CD14-positive monocyte (primary cell): ENCODE results near the gene SUSD4. TPM values are rescaled to one million over a fixed set of nuclear protein-coding genes. Genes with fewer than 3 reads are reported as not detected.
"Not testable (repeated sequence)": the region's sequence is repeated elsewhere in the genome, so short reads cannot be mapped to it uniquely, and the experiment has no call there.

ENCODE experiments used
- DNase-seq, 3 donors: peaks; one replicate each; pipeline ENCODE4 v3.0.0-alpha.2; 2011 to 2022
- H2AFZ ChIP-seq: 2 replicates; pipeline ENCODE4 v1.6.0; 2012; ENCODE audit warnings: mild to moderate bottlenecking, low read depth, low read length, inconsistent platforms; ENCODE audit not compliant: insufficient read depth, poor library complexity, severe bottlenecking
- H3K27ac ChIP-seq, 2 donors: 1 replicate in 1 of 2; 2 replicates in 1 of 2; pipeline ENCODE4 v1.5.1; 2012 to 2013; ENCODE audit warnings: low read length in 2 of 2, control low read depth in 1 of 2, inconsistent platforms in 1 of 2, low read depth in 1 of 2, mild to moderate bottlenecking in 1 of 2
- H3K27me3 ChIP-seq, 2 donors: one replicate each; pipeline versions ENCODE4 v1.6.0 to v1.6.1; 2011 to 2013; ENCODE audit warnings: low read length in 2 of 2; ENCODE audit not compliant: control insufficient read depth in 2 of 2, insufficient read depth in 2 of 2
- H3K36me3 ChIP-seq, 2 donors: replicated peaks in 1 of 2; 1 replicate in 1 of 2; 2 replicates in 1 of 2; pipeline versions ENCODE4 v1.5.1 to v1.6.1; 2012 to 2013; ENCODE audit warnings: low read length in 2 of 2, control low read depth in 1 of 2, inconsistent platforms in 1 of 2, mild to moderate bottlenecking in 1 of 2; ENCODE audit not compliant: insufficient read depth in 2 of 2, control insufficient read depth in 1 of 2
- H3K4me1 ChIP-seq, 2 donors: 1 replicate in 1 of 2; 2 replicates in 1 of 2; pipeline versions ENCODE4 v1.5.1 to v1.6.1; 2012 to 2013; ENCODE audit warnings: low read length in 2 of 2, control low read depth in 1 of 2, inconsistent platforms in 1 of 2, mild to moderate bottlenecking in 1 of 2, moderate library complexity in 1 of 2; ENCODE audit not compliant: insufficient read depth in 2 of 2, control insufficient read depth in 1 of 2
- H3K4me2 ChIP-seq: replicated peaks from 2 replicates; pipeline ENCODE3; 2012; ENCODE audit warnings: low read length, moderate library complexity, mild to moderate bottlenecking; ENCODE audit not compliant: poor library complexity, severe bottlenecking; ENCODE audit errors: extremely low read depth
- H3K4me3 ChIP-seq, 3 experiments: fragments of 200-600 bp in 1 of 3; sonication (generic) in 1 of 3; replicated peaks in 1 of 3; 1 replicate in 2 of 3; 2 replicates in 1 of 3; pipeline ENCODE4 v1.5.1; 2011 to 2013; ENCODE audit warnings: low read length in 3 of 3, mild to moderate bottlenecking in 3 of 3, control low read depth in 2 of 3, low read depth in 2 of 3, inconsistent platforms in 1 of 3, moderate library complexity in 1 of 3
- H3K79me2 ChIP-seq: 2 replicates; pipeline ENCODE4 v1.6.0; 2012; ENCODE audit warnings: mild to moderate bottlenecking, control low read depth, inconsistent platforms, low read length, moderate library complexity; ENCODE audit not compliant: insufficient read depth
- H3K9ac ChIP-seq: 2 replicates; pipeline ENCODE4 v1.6.0; 2017; ENCODE audit warnings: low read length, mild to moderate bottlenecking; ENCODE audit not compliant: insufficient read depth, poor library complexity, severe bottlenecking
- H3K9me3 ChIP-seq, 2 donors: replicated peaks in 1 of 2; 1 replicate in 1 of 2; 2 replicates in 1 of 2; pipeline versions ENCODE4 v1.5.1 to v1.6.1; 2012 to 2013; ENCODE audit warnings: low read length in 2 of 2, control low read depth in 1 of 2; ENCODE audit not compliant: control insufficient read depth in 1 of 2, insufficient read depth in 1 of 2
- H4K20me1 ChIP-seq: 2 replicates; pipeline ENCODE4 v1.6.0; 2012; ENCODE audit warnings: mild to moderate bottlenecking, low read length, control low read depth, moderate library complexity; ENCODE audit not compliant: insufficient read depth
- H3K27ac Mint-ChIP-seq, 7 donors: one replicate each; pipeline ENCODE4 v1.8.0; 2020; ENCODE audit warnings: mild to moderate bottlenecking in 7 of 7, mixed read lengths in 7 of 7, moderate library complexity in 6 of 7, inconsistent platforms in 2 of 7
- H3K27me3 Mint-ChIP-seq, 3 donors: one replicate each; pipeline ENCODE4 v1.8.0; 2021 to 2022; ENCODE audit warnings: low read depth in 3 of 3, mild to moderate bottlenecking in 3 of 3, mixed read lengths in 3 of 3, moderate library complexity in 3 of 3, inconsistent platforms in 1 of 3
- H3K36me3 Mint-ChIP-seq, 2 donors: one replicate each; pipeline ENCODE4 v1.8.0; 2020; ENCODE audit warnings: mixed read lengths in 2 of 2, inconsistent platforms in 1 of 2, mild to moderate bottlenecking in 1 of 2
- H3K4me1 Mint-ChIP-seq: one replicate; pipeline ENCODE4 v1.8.0; 2020; ENCODE audit warnings: mild to moderate bottlenecking, mixed read lengths
- H3K4me3 Mint-ChIP-seq, 2 donors: one replicate each; pipeline ENCODE4 v1.8.0; 2020; ENCODE audit warnings: mild to moderate bottlenecking in 2 of 2, mixed read lengths in 2 of 2, moderate library complexity in 1 of 2
- H3K9me3 Mint-ChIP-seq, 7 donors: one replicate each; pipeline ENCODE4 v1.8.0; 2020 to 2022; ENCODE audit warnings: mixed read lengths in 7 of 7, mild to moderate bottlenecking in 6 of 7, moderate library complexity in 6 of 7, inconsistent platforms in 2 of 7
- WGBS: methylation state at CpG from one replicate; pipeline ENCODE4 v1.1.5; 2013; ENCODE audit warnings: missing lambda C conversion rate; ENCODE audit not compliant: insufficient coverage; 5-methylcytosine and 5-hydroxymethylcytosine counted together
- intact Hi-C, 2 donors: fragments of 100-400 bp; cut with micrococcal nuclease; formaldehyde crosslinking; loops; one replicate each; pipeline versions ENCODE4 v1.15.0 to v1.15.1; 2023
- polyA plus RNA-seq, 3 donors: library from polyadenylated mRNA; depleted of rRNA in 1 of 3; unstranded in 2 of 3; stranded (reverse) in 1 of 3; fragments of 300-500 nt in 2 of 3; fragments of >200 nt in 1 of 3; fragmentation: Illumina TruSeq in 2 of 3; gene quantifications; 1 replicate in 2 of 3; 2 replicates in 1 of 3; pipeline ENCODE4 v1.2.3, GENCODE V29; 2012 to 2021
- TF ChIP-seq, protein P1 (sequence below): fragments of 200-600 bp; IDR thresholded peaks from one replicate; pipeline ENCODE4 v1.8.0; 2022; ENCODE audit warnings: antibody characterized with exemption, mild to moderate bottlenecking

Gene SUSD4
- polyA plus RNA-seq, 3 donors, result 0.34 to 0.92 (median 0.50) TPM

DNA sequence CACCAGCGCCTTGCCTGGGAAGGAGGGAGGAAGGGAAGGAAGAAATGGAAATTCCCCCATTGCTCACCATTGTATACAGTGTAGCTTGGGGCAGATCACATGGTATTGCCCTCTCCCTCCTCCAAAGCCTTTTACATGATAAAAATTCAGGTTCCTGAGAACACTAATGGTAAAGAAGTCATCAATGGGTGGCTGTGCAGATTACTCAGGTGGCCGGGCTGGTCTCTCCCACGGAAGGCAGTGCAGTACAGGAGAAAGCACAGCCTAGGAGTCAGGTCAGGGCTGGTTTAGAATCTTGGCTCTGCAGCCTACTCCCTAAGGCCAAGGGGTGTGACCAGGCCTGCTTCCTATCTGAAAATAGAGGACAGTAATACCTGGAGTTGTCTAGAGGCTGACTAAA lies 107.9 kb downstream of the SUSD4 start:
- no peak overlapping the region for H3K4me3 ChIP-seq
- H3K4me2 ChIP-seq, result no peak overlapping the region
- H3K27ac ChIP-seq, result no peak overlapping the region
- intact Hi-C loops, result no loop called here
- no peaks in the 10 kb centered on the region for H3K27me3 ChIP-seq
- H3K36me3 Mint-ChIP-seq, result no peaks in the 10 kb centered on the region
- H4K20me1 ChIP-seq, result no peaks in the 10 kb centered on the region
- H3K9me3 ChIP-seq, result no peaks in the 10 kb centered on the region
- H3K9me3 Mint-ChIP-seq, result peaks cover 0 to 2% (median 0%) of the 10 kb centered on the region in 7 donors
- H3K79me2 ChIP-seq, result no peaks in the 10 kb centered on the region
- no peak overlapping the region for H3K4me3 Mint-ChIP-seq
- no peak overlapping the region for H3K27ac Mint-ChIP-seq
- H3K4me1 Mint-ChIP-seq, result peaks cover 5% of the 10 kb centered on the region
- peaks cover 4 to 21% (median 5%) of the 10 kb centered on the region in 3 donors for H3K27me3 Mint-ChIP-seq
- H3K36me3 ChIP-seq, result no peaks in the 10 kb centered on the region
- DNase-seq, result no peak
- H3K9ac ChIP-seq, result no peak overlapping the region
- TF ChIP-seq, protein P1, sequence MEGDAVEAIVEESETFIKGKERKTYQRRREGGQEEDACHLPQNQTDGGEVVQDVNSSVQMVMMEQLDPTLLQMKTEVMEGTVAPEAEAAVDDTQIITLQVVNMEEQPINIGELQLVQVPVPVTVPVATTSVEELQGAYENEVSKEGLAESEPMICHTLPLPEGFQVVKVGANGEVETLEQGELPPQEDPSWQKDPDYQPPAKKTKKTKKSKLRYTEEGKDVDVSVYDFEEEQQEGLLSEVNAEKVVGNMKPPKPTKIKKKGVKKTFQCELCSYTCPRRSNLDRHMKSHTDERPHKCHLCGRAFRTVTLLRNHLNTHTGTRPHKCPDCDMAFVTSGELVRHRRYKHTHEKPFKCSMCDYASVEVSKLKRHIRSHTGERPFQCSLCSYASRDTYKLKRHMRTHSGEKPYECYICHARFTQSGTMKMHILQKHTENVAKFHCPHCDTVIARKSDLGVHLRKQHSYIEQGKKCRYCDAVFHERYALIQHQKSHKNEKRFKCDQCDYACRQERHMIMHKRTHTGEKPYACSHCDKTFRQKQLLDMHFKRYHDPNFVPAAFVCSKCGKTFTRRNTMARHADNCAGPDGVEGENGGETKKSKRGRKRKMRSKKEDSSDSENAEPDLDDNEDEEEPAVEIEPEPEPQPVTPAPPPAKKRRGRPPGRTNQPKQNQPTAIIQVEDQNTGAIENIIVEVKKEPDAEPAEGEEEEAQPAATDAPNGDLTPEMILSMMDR, result no peak
- 100% methylated on average over 2 of the region's 3 CpGs for WGBS
- H3K4me1 ChIP-seq, result no peaks in the 10 kb centered on the region
- H2AFZ ChIP-seq, result no peak overlapping the region

DNA sequence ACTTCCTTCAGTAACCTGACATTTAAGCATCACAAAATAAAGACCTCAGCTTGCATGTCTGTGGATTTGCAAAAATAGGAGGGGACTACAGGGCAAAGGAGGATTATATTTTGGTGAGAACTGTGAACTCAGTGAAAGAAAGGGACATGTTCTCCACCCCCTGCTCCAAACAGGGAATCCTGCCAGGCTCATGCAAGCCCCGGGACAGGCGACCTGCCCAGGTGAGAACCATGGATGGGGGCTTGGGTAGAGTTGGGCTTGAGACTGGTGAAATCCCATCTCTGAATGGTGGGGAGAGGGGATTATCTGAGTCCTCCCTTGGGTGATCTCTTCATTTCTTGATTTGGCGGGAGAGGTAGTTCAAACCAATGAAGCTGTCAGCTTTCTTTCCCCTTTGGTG lies 110.1 kb downstream of the SUSD4 start:
- no peaks in the 10 kb centered on the region for H3K79me2 ChIP-seq
- no peaks in the 10 kb centered on the region for H3K9me3 Mint-ChIP-seq
- H3K4me1 ChIP-seq, result peaks cover 17 to 18% of the 10 kb centered on the region in 2 donors
- TF ChIP-seq, protein P1, result no peak
- H3K27me3 Mint-ChIP-seq, result peaks cover 3 to 14% (median 4%) of the 10 kb centered on the region in 3 donors
- H3K27ac ChIP-seq, result no peak overlapping the region
- no CpG with 5 or more reads among the region's 3 CpGs for WGBS
- H3K4me3 Mint-ChIP-seq, result no peak overlapping the region
- no peaks in the 10 kb centered on the region for H3K36me3 ChIP-seq
- H3K4me1 Mint-ChIP-seq, result peaks cover 20% of the 10 kb centered on the region
- H3K9me3 ChIP-seq, result no peaks in the 10 kb centered on the region
- DNase-seq, result no peak
- H3K4me2 ChIP-seq, result no peak overlapping the region
- H3K4me3 ChIP-seq, result no peak overlapping the region
- H2AFZ ChIP-seq, result peak overlapping the region; percentile 27
- H3K36me3 Mint-ChIP-seq, result no peaks in the 10 kb centered on the region
- H3K9ac ChIP-seq, result no peak overlapping the region
- no peaks in the 10 kb centered on the region for H3K27me3 ChIP-seq
- intact Hi-C loops, result loop anchor here in 1 of 2 donors (5.0 kb wide), 1 partner anchor 122 kb away; no protein-coding TSS in a partner anchor
- no peaks in the 10 kb centered on the region for H4K20me1 ChIP-seq
- no peak overlapping the region for H3K27ac Mint-ChIP-seq

DNA sequence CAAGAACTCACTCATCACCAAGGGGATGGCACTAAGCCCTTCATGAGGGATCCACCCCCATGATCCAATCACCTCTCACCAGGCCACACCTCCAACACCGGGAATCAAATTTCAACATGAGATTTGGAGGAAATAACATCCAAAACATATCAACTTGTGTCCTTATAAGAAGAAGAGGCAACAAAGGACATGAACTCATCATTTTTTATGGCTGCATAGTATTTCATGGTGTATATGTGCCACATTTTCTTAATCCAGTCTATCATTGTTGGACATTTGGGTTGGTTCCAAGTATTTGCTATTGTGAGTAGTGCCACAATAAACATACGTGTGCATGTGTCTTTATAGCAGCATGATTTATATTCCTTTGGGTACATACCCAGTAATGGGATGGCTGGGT lies 112.6 kb downstream of the SUSD4 start:
- peak overlapping the region in 1 of 7 donors; percentile 26 for H3K27ac Mint-ChIP-seq
- H3K36me3 Mint-ChIP-seq, result not testable (repeated sequence)

More for the DNA sequence above, 112.6 kb downstream of the SUSD4 start:
- peaks cover 17 to 18% of the 10 kb centered on the region in 2 donors for H3K4me1 ChIP-seq
- H3K4me3 Mint-ChIP-seq, H2AFZ ChIP-seq, H4K20me1 ChIP-seq, H3K27ac ChIP-seq, H3K9me3 Mint-ChIP-seq, H3K27me3 ChIP-seq, DNase-seq, H3K4me2 ChIP-seq, H3K79me2 ChIP-seq, H3K9ac ChIP-seq, H3K36me3 ChIP-seq, H3K9me3 ChIP-seq, H3K4me3 ChIP-seq: not testable (repeated sequence)
- intact Hi-C loops, result loop anchor here in 1 of 2 donors (5.0 kb wide), 1 partner anchor 119 kb away; no protein-coding TSS in a partner anchor
- Mint-ChIP-seq H3K27me3 (peaks cover 3 to 11% (median 4%) of the 10 kb centered on the region in 3 donors), H3K4me1 (peaks cover 24% of the 10 kb centered on the region)
- WGBS, result no CpG with 5 or more reads among the region's 2 CpGs
